OCI-LY1 (cell line): ENCODE data around the gene TMIE.

Source experiments
- H2AFZ ChIP-seq: fragments of 200-600 bp; sonication (generic), shearing (Covaris generic); 2 replicates; pipeline ENCODE4 v1.6.0; 2014; ENCODE audit warnings: antibody characterized with exemption, mild to moderate bottlenecking, low read length
- H3F3A ChIP-seq: fragments of 200-600 bp; sonication (generic), shearing (Covaris generic); 2 replicates; pipeline ENCODE4 v1.6.0; 2014; ENCODE audit warnings: mild to moderate bottlenecking, antibody characterized with exemption, low read length, moderate library complexity; ENCODE audit not compliant: insufficient read depth
- H3K27ac ChIP-seq: fragments of 200-600 bp; sonication (generic); 2 replicates; pipeline ENCODE4 v1.5.1; 2014; ENCODE audit warnings: low read length, mixed run types, mild to moderate bottlenecking, low read depth; ENCODE audit not compliant: poor library complexity, severe bottlenecking
- H3K27me3 ChIP-seq: fragments of 200-600 bp; sonication (generic); 2 replicates; pipeline ENCODE4 v1.6.0; 2014; ENCODE audit warnings: antibody characterized with exemption, mild to moderate bottlenecking, low read length, moderate library complexity; ENCODE audit not compliant: insufficient read depth
- H3K36me3 ChIP-seq: fragments of 200-600 bp; sonication (generic); 2 replicates; pipeline ENCODE4 v1.6.1; 2014; ENCODE audit warnings: mild to moderate bottlenecking, antibody characterized with exemption, low read length, moderate library complexity, mixed read lengths; ENCODE audit not compliant: insufficient read depth
- H3K4me1 ChIP-seq: fragments of 200-600 bp; sonication (generic); 2 replicates; pipeline ENCODE4 v1.5.1; 2014; ENCODE audit warnings: mild to moderate bottlenecking, low read length, moderate library complexity; ENCODE audit not compliant: insufficient read depth, severe bottlenecking
- H3K4me2 ChIP-seq: fragments of 200-600 bp; sonication (generic), shearing (Covaris generic); 2 replicates; pipeline ENCODE4 v1.6.1; 2014; ENCODE audit warnings: low read length
- H3K4me3 ChIP-seq: fragments of 200-600 bp; sonication (generic); 2 replicates; pipeline ENCODE4 v1.5.1; 2014; ENCODE audit warnings: low read length, low read depth, mild to moderate bottlenecking, mixed read lengths; ENCODE audit not compliant: poor library complexity, severe bottlenecking
- H3K79me2 ChIP-seq: fragments of 200-600 bp; shearing (Covaris generic); 2 replicates; pipeline ENCODE4 v1.6.1; 2016; ENCODE audit warnings: mixed run types, low read length, mixed read lengths; ENCODE audit not compliant: insufficient read depth
- H3K9ac ChIP-seq: fragments of 200-600 bp; sonication (generic), shearing (Covaris generic); 2 replicates; pipeline ENCODE4 v1.6.1; 2014; ENCODE audit warnings: mild to moderate bottlenecking, low read length, mixed read lengths
- H3K9me2 ChIP-seq: fragments of 200-600 bp; sonication (generic), shearing (Covaris generic); 2 replicates; pipeline ENCODE4 v1.6.1; 2014; ENCODE audit warnings: low read depth, mild to moderate bottlenecking, low read length, mixed read lengths
- H3K9me3 ChIP-seq: fragments of 200-600 bp; shearing (Covaris generic); 2 replicates; pipeline ENCODE4 v1.6.1; 2014; ENCODE audit warnings: low read length, mixed read lengths
- H4K20me1 ChIP-seq: fragments of 200-600 bp; sonication (generic), shearing (Covaris generic); 2 replicates; pipeline ENCODE4 v1.6.0; 2016; ENCODE audit warnings: mild to moderate bottlenecking, low read length; ENCODE audit not compliant: insufficient read depth
- CTCF ChIP-seq: fragments of 200-600 bp; sonication (generic), shearing (Covaris generic); IDR thresholded peaks from 2 replicates; pipeline ENCODE4 v1.5.1; 2017; ENCODE audit warnings: mild to moderate bottlenecking, antibody characterized with exemption, low read length, moderate library complexity, mixed read lengths
- EZH2 ChIP-seq: fragments of 200-600 bp; sonication (generic), shearing (Covaris generic); IDR thresholded peaks from 2 replicates; pipeline ENCODE4 v1.8.0; 2017; ENCODE audit warnings: borderline replicate concordance, mixed run types, mild to moderate bottlenecking, antibody characterized with exemption, low read length, moderate library complexity, mixed read lengths

Gene TMIE

DNA sequence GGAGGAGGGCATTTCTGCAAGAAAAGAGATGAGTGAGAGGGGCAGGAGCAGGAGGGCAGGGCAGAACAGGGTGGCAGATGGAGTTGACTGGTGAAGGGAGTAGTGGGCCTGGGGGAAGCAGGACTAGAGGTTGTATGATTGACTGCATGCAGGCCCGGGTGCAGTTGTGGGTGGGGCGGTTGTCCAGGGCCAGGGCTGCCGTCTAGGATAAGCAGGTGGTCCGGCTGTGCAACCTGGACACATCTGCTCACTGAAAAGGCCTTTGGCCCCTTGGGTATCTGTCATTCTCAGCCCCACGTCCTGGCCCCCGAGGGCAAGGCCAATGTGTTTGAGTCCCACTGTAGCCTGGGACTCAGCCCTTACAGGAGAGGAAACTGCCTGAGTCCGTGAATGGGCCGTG lies 33.1 kb upstream of the TMIE start:
- Histone ChIP-seq H3K4me1 (no peaks in the 10 kb centered on the region), H3K9me2 (no peaks in the 10 kb centered on the region), H3K27ac (no peak overlapping the region), H3K79me2 (no peaks in the 10 kb centered on the region), H3F3A (no peaks in the 10 kb centered on the region), H3K36me3 (no peaks in the 10 kb centered on the region), H3K4me2 (no peak overlapping the region), H2AFZ (no peak overlapping the region), H4K20me1 (no peaks in the 10 kb centered on the region), H3K9me3 (no peaks in the 10 kb centered on the region), H3K9ac (no peak overlapping the region), H3K4me3 (no peak overlapping the region), H3K27me3 (no peaks in the 10 kb centered on the region)
- TF ChIP-seq CTCF: no peak
- TF ChIP-seq EZH2: no peak

DNA sequence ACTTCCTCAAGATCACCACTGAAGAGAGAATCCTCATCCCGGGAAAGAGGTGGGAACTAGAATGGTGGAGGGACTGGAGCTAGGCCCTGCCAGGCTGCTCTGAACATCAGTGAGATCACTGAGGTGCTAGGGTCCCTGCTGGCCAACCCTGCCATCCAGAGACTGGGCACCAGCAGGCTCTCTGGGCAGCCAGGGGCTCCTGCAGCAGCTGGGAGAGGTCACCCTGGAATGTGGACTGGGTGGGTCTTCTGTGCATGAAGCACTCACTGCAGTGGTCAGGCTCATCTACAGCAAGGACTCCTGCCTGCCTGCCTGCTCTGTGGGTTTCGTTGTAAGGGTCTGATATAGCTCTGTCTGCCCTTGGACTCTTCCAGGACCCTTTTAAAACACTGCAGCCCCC lies 32.6 kb upstream of the TMIE start:
- Histone ChIP-seq H3K4me3 (no peak overlapping the region), H3K27me3 (no peaks in the 10 kb centered on the region), H2AFZ (no peak overlapping the region), H3K9me2 (no peaks in the 10 kb centered on the region), H3K4me2 (no peak overlapping the region), H4K20me1 (no peaks in the 10 kb centered on the region), H3K9ac (no peak overlapping the region), H3K4me1 (no peaks in the 10 kb centered on the region), H3K36me3 (no peaks in the 10 kb centered on the region), H3F3A (no peaks in the 10 kb centered on the region), H3K9me3 (no peaks in the 10 kb centered on the region), H3K27ac (no peak overlapping the region), H3K79me2 (no peaks in the 10 kb centered on the region)
- no peak for TF ChIP-seq EZH2
- TF ChIP-seq CTCF: no peak

- no peak overlapping the region for H3K27ac ChIP-seq
Observed at GRCh38 chr3:46669191-46669999, 31.8 kb upstream of the TMIE start.

More at GRCh38 chr3:46669191-46669999, 31.8 kb upstream of the TMIE start:
- H4K20me1 ChIP-seq: no peaks in the 10 kb centered on the region
- no peak overlapping the region for H3K9ac ChIP-seq
- no peak overlapping the region for H3K4me2 ChIP-seq
- H3K27me3 ChIP-seq: no peaks in the 10 kb centered on the region
- no peaks in the 10 kb centered on the region for H3K36me3 ChIP-seq
- H3F3A ChIP-seq: no peaks in the 10 kb centered on the region
- no peak for TF ChIP-seq CTCF
- TF ChIP-seq EZH2: no peak
- no peaks in the 10 kb centered on the region for H3K9me3 ChIP-seq
- no peaks in the 10 kb centered on the region for H3K9me2 ChIP-seq
- no peak overlapping the region for H3K4me3 ChIP-seq
- H2AFZ ChIP-seq: no peak overlapping the region
- H3K4me1 ChIP-seq: no peaks in the 10 kb centered on the region
- H3K79me2 ChIP-seq: no peaks in the 10 kb centered on the region
